ENCODE measurements around the gene FAM53A.

FAM53A gene

GRCh38 chr4:1670279-1670678, 13.8 kb downstream of the FAM53A start:
- no peak for TF ChIP-seq TEAD4 (IDR thresholded peaks at IDR 0.05)
- no peak for TF ChIP-seq MAX (IDR thresholded peaks at IDR 0.05)
- TF ChIP-seq, protein P1, sequence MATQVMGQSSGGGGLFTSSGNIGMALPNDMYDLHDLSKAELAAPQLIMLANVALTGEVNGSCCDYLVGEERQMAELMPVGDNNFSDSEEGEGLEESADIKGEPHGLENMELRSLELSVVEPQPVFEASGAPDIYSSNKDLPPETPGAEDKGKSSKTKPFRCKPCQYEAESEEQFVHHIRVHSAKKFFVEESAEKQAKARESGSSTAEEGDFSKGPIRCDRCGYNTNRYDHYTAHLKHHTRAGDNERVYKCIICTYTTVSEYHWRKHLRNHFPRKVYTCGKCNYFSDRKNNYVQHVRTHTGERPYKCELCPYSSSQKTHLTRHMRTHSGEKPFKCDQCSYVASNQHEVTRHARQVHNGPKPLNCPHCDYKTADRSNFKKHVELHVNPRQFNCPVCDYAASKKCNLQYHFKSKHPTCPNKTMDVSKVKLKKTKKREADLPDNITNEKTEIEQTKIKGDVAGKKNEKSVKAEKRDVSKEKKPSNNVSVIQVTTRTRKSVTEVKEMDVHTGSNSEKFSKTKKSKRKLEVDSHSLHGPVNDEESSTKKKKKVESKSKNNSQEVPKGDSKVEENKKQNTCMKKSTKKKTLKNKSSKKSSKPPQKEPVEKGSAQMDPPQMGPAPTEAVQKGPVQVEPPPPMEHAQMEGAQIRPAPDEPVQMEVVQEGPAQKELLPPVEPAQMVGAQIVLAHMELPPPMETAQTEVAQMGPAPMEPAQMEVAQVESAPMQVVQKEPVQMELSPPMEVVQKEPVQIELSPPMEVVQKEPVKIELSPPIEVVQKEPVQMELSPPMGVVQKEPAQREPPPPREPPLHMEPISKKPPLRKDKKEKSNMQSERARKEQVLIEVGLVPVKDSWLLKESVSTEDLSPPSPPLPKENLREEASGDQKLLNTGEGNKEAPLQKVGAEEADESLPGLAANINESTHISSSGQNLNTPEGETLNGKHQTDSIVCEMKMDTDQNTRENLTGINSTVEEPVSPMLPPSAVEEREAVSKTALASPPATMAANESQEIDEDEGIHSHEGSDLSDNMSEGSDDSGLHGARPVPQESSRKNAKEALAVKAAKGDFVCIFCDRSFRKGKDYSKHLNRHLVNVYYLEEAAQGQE (IDR thresholded peaks at IDR 0.05; ENCODE audit: low read depth) = no peak
- TF ChIP-seq TAF1 (IDR thresholded peaks at IDR 0.05; ENCODE audit: low read depth) = no peak
- no peak for TF ChIP-seq TCF12 (IDR thresholded peaks at IDR 0.05; ENCODE audit: low read depth)
- TF ChIP-seq CEBPB (IDR thresholded peaks at IDR 0.05) = no peak
- no peak for TF ChIP-seq CREB1 (IDR thresholded peaks at IDR 0.05; ENCODE audit: low read depth)
- TF ChIP-seq ZBTB7A (IDR thresholded peaks at IDR 0.05; ENCODE audit: low read depth) = no peak
- no peak for TF ChIP-seq FOXM1 (IDR thresholded peaks at IDR 0.05; ENCODE audit: borderline replicate concordance, low read depth)
- no peak for TF ChIP-seq EP300 (IDR thresholded peaks at IDR 0.05; ENCODE audit: borderline replicate concordance)
- TF ChIP-seq EGR1 (IDR thresholded peaks at IDR 0.05) = no peak
- TF ChIP-seq YY1 (IDR thresholded peaks at IDR 0.05; ENCODE audit: low read depth) = no peak
- TF ChIP-seq, protein P2, sequence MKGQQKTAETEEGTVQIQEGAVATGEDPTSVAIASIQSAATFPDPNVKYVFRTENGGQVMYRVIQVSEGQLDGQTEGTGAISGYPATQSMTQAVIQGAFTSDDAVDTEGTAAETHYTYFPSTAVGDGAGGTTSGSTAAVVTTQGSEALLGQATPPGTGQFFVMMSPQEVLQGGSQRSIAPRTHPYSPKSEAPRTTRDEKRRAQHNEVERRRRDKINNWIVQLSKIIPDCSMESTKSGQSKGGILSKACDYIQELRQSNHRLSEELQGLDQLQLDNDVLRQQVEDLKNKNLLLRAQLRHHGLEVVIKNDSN (IDR thresholded peaks at IDR 0.05) = no peak
- no peak for TF ChIP-seq NFIC (IDR thresholded peaks at IDR 0.05)
- no peak for TF ChIP-seq RAD21 (IDR thresholded peaks at IDR 0.05; ENCODE audit: low read depth)

GRCh38 chr4:1669850-1670249, 14.3 kb downstream of the FAM53A start:
- TF ChIP-seq EGR1 (IDR thresholded peaks at IDR 0.05) (no peak), EP300 (IDR thresholded peaks at IDR 0.05; ENCODE audit: borderline replicate concordance) (no peak), NFIC (IDR thresholded peaks at IDR 0.05) (no peak), TAF1 (IDR thresholded peaks at IDR 0.05; ENCODE audit: low read depth) (no peak), MAX (IDR thresholded peaks at IDR 0.05) (no peak), YY1 (IDR thresholded peaks at IDR 0.05; ENCODE audit: low read depth) (no peak), ZBTB7A (IDR thresholded peaks at IDR 0.05; ENCODE audit: low read depth) (no peak), CEBPB (IDR thresholded peaks at IDR 0.05) (no peak)

GRCh38 chr4:1669270-1669669, 14.8 kb downstream of the FAM53A start:
- TF ChIP-seq CEBPB (IDR thresholded peaks at IDR 0.05) = no peak
- TF ChIP-seq YY1 (IDR thresholded peaks at IDR 0.05; ENCODE audit: low read depth) = no peak
- TF ChIP-seq MAX (IDR thresholded peaks at IDR 0.05) = no peak
- no peak for TF ChIP-seq TAF1 (IDR thresholded peaks at IDR 0.05; ENCODE audit: low read depth)
- TF ChIP-seq TEAD4 (IDR thresholded peaks at IDR 0.05) = no peak
- no peak for TF ChIP-seq ZBTB7A (IDR thresholded peaks at IDR 0.05; ENCODE audit: low read depth)
- TF ChIP-seq, protein P1 (IDR thresholded peaks at IDR 0.05; ENCODE audit: low read depth) = no peak
- no peak for TF ChIP-seq EGR1 (IDR thresholded peaks at IDR 0.05)
- TF ChIP-seq FOXM1 (IDR thresholded peaks at IDR 0.05; ENCODE audit: borderline replicate concordance, low read depth) = no peak
- TF ChIP-seq RAD21 (IDR thresholded peaks at IDR 0.05; ENCODE audit: low read depth) = no peak
- no peak for TF ChIP-seq EP300 (IDR thresholded peaks at IDR 0.05; ENCODE audit: borderline replicate concordance)

GRCh38 chr4:1668488-1668840, 15.6 kb downstream of the FAM53A start:
- TF ChIP-seq RAD21 (IDR thresholded peaks at IDR 0.05; ENCODE audit: low read depth) (no peak), CEBPB (IDR thresholded peaks at IDR 0.05) (no peak), CREB1 (IDR thresholded peaks at IDR 0.05; ENCODE audit: low read depth) (no peak), TCF12 (IDR thresholded peaks at IDR 0.05; ENCODE audit: low read depth) (no peak), EGR1 (IDR thresholded peaks at IDR 0.05) (no peak), EP300 (IDR thresholded peaks at IDR 0.05; ENCODE audit: borderline replicate concordance) (no peak), TEAD4 (IDR thresholded peaks at IDR 0.05) (no peak), ZBTB7A (IDR thresholded peaks at IDR 0.05; ENCODE audit: low read depth) (no peak), MAX (IDR thresholded peaks at IDR 0.05) (no peak), FOXM1 (IDR thresholded peaks at IDR 0.05; ENCODE audit: borderline replicate concordance, low read depth) (no peak), TAF1 (IDR thresholded peaks at IDR 0.05; ENCODE audit: low read depth) (no peak), NFIC (IDR thresholded peaks at IDR 0.05) (no peak)
- TF ChIP-seq, protein P2 (IDR thresholded peaks at IDR 0.05) = no peak

GRCh38 chr4:1667273-1667672, 16.8 kb downstream of the FAM53A start:
- no peak for TF ChIP-seq EP300 (IDR thresholded peaks at IDR 0.05; ENCODE audit: borderline replicate concordance)
- no peak for TF ChIP-seq ZBTB7A (IDR thresholded peaks at IDR 0.05; ENCODE audit: low read depth)
- TF ChIP-seq MAX (IDR thresholded peaks at IDR 0.05) = no peak
- no peak for TF ChIP-seq NFIC (IDR thresholded peaks at IDR 0.05)
- TF ChIP-seq CREB1 (IDR thresholded peaks at IDR 0.05; ENCODE audit: low read depth) = no peak
- no peak for TF ChIP-seq FOXM1 (IDR thresholded peaks at IDR 0.05; ENCODE audit: borderline replicate concordance, low read depth)
- TF ChIP-seq EGR1 (IDR thresholded peaks at IDR 0.05) = no peak
- TF ChIP-seq RAD21 (IDR thresholded peaks at IDR 0.05; ENCODE audit: low read depth) = no peak
- TF ChIP-seq CEBPB (IDR thresholded peaks at IDR 0.05) = no peak
- no peak for TF ChIP-seq YY1 (IDR thresholded peaks at IDR 0.05; ENCODE audit: low read depth)
- TF ChIP-seq, protein P2 (IDR thresholded peaks at IDR 0.05) = no peak
- TF ChIP-seq TCF12 (IDR thresholded peaks at IDR 0.05; ENCODE audit: low read depth) = no peak
- TF ChIP-seq TAF1 (IDR thresholded peaks at IDR 0.05; ENCODE audit: low read depth) = no peak
- TF ChIP-seq, protein P1 (IDR thresholded peaks at IDR 0.05; ENCODE audit: low read depth) = no peak
- TF ChIP-seq TEAD4 (IDR thresholded peaks at IDR 0.05) = no peak
